Chondrocyte (in vitro differentiated cells): ENCODE measurements around the gene AMPD2. TPM values are rescaled to one million over a fixed set of nuclear protein-coding genes. Genes with fewer than 3 reads are reported as not detected.
"Not testable (repeated sequence)": the region's sequence is repeated elsewhere in the genome, so short reads cannot be mapped to it uniquely, and the experiment has no call there.

ENCODE experiments used
- DNase-seq: peaks from one replicate; pipeline ENCODE4 v3.0.0; 2021; ENCODE audit warnings: mixed read lengths, low spot score
- H3K27ac Mint-ChIP-seq: one replicate; pipeline ENCODE4 v1.8.0; 2021; ENCODE audit warnings: mild to moderate bottlenecking, moderate library complexity, mixed read lengths; ENCODE audit not compliant: unreplicated experiment
- H3K27me3 Mint-ChIP-seq: 2 replicates; pipeline ENCODE4 v1.8.0; 2021; ENCODE audit warnings: low read depth, mixed read lengths
- H3K36me3 Mint-ChIP-seq: 2 replicates; pipeline ENCODE4 v1.8.0; 2021; ENCODE audit warnings: low read depth, mixed read lengths
- H3K4me1 Mint-ChIP-seq: 2 replicates; pipeline ENCODE4 v1.8.0; 2021; ENCODE audit warnings: low read depth, mild to moderate bottlenecking, mixed read lengths
- H3K4me3 Mint-ChIP-seq: one replicate; pipeline ENCODE4 v1.8.0; 2021; ENCODE audit warnings: mild to moderate bottlenecking, moderate library complexity, mixed read lengths; ENCODE audit not compliant: unreplicated experiment
- H3K9me3 Mint-ChIP-seq: 2 replicates; pipeline ENCODE4 v1.8.0; 2021; ENCODE audit warnings: low read depth, mixed read lengths
- total RNA-seq: library from RNA; stranded (reverse); gene quantifications from 3 replicates; pipeline ENCODE4 v1.2.1, GENCODE V29; 2021
- TF ChIP-seq, protein P1 (sequence below): fragments of 200-600 bp; sonication (generic); IDR thresholded peaks from 2 replicates; pipeline ENCODE4 v1.5.0; 2021; ENCODE audit warnings: antibody characterized with exemption, mild to moderate bottlenecking, moderate library complexity

Gene AMPD2
- total RNA-seq, 1 donor from 2014 or later = 74.2 TPM

DNA sequence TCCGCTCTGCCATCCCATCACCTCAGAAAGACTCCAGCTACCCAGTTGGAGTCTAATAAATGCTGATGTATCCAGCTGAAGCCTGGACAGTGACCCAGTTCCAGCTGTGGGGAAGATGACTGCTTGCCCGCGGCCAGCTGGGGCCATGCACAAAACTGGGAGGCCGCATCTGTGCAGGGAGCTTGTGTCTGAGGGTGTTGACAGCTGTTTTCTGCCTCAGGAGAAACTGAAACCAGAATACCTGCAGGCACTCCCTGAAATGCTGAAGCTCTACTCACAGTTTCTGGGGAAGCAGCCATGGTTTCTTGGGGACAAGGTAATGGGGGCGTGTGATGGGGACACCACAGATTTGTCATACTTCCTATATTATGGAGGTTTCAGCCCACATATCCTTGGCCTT, 51.4 kb downstream of the AMPD2 start:
- Mint-ChIP-seq H3K27ac (no peak overlapping the region), H3K36me3 (peaks cover 3% of the 10 kb centered on the region), H3K4me3 (no peak overlapping the region), H3K27me3 (no peaks in the 10 kb centered on the region), H3K4me1 (peaks cover 9% of the 10 kb centered on the region), H3K9me3 (no peaks in the 10 kb centered on the region)
- TF ChIP-seq, protein P1, sequence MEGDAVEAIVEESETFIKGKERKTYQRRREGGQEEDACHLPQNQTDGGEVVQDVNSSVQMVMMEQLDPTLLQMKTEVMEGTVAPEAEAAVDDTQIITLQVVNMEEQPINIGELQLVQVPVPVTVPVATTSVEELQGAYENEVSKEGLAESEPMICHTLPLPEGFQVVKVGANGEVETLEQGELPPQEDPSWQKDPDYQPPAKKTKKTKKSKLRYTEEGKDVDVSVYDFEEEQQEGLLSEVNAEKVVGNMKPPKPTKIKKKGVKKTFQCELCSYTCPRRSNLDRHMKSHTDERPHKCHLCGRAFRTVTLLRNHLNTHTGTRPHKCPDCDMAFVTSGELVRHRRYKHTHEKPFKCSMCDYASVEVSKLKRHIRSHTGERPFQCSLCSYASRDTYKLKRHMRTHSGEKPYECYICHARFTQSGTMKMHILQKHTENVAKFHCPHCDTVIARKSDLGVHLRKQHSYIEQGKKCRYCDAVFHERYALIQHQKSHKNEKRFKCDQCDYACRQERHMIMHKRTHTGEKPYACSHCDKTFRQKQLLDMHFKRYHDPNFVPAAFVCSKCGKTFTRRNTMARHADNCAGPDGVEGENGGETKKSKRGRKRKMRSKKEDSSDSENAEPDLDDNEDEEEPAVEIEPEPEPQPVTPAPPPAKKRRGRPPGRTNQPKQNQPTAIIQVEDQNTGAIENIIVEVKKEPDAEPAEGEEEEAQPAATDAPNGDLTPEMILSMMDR = no peak
- DNase-seq = no peak

DNA sequence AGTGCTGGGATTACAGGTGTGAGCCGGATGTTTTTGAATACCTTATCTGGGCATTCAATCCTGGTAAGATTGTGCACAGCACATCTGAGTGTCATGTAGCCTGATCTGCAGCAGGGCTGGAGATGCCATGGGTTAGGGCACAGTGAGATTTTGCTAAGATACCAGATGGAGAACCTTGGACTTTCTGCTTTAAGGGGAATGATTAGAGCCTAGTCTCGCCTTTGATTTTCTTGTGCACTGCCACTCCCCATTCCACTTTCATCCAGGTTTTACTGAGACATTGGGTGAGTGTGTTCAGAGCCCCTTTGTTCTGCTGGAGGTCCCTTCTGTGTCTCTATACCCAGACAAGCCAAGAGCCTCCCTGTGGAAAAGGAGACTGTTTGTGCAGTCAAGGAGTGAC, 54.2 kb downstream of the AMPD2 start:
- DNase-seq, H3K9me3 Mint-ChIP-seq, H3K4me1 Mint-ChIP-seq, H3K36me3 Mint-ChIP-seq, H3K27me3 Mint-ChIP-seq, H3K4me3 Mint-ChIP-seq, H3K27ac Mint-ChIP-seq: not testable (repeated sequence)

DNA sequence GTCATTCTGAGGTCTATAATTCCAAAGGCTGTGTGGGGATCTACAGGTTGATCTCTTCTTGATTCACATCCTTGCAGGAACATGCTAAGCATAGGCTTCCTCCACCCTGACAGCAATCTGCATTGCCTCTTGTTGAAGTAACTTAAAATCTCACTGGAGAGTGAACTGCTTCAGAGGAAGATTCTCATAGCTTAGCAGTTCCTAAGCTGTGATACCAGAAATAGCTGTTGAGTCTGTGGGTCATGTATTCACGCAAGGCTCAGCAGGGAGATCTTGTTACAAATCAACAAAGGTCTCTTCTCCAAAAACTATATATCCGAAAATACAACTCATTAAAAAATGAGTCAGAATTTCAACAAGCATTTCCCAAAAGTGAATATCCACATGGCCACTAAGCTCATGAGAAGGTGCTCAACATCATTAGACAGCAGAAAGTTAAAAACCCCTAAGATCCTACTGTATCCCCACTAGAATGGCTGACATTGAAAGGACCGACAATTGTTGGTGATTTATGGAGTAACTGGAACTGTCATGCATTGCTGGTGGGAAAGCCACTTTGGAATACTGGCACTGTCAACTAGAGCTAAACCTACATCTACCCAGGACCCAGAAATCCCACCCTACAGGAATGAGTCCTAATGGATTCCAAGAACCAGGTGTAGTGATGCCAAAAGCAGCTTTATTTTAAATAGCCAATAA, 57.2 kb downstream of the AMPD2 start:
- H3K36me3 Mint-ChIP-seq, H3K9me3 Mint-ChIP-seq, H3K4me3 Mint-ChIP-seq, H3K27ac Mint-ChIP-seq, H3K4me1 Mint-ChIP-seq, DNase-seq, H3K27me3 Mint-ChIP-seq: not testable (repeated sequence)

DNA sequence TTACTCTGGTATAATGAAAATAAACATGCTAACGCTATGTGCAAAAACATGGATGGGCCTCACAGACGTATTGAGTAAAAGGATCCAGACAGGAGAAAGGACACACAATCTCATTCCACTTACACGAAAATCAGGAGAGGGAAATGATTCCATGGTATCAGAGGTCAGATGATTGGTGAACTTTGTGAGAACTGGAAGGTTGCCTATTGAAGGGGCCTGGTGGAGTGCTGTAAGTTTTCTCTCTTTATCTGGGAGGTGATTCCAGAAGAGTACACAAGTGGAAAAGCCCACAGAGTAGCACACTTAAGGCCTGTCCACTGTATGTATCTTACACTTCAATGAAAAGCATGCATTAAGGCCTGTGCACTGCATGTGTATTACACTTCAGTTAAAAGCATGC, 57.8 kb downstream of the AMPD2 start:
- Mint-ChIP-seq H3K4me3 (no peak overlapping the region), H3K4me1 (peaks cover 5% of the 10 kb centered on the region), H3K9me3 (no peaks in the 10 kb centered on the region), H3K27me3 (no peaks in the 10 kb centered on the region), H3K36me3 (peaks cover 1% of the 10 kb centered on the region), H3K27ac (no peak overlapping the region)
- no peak for DNase-seq
- TF ChIP-seq, protein P1 = no peak

DNA sequence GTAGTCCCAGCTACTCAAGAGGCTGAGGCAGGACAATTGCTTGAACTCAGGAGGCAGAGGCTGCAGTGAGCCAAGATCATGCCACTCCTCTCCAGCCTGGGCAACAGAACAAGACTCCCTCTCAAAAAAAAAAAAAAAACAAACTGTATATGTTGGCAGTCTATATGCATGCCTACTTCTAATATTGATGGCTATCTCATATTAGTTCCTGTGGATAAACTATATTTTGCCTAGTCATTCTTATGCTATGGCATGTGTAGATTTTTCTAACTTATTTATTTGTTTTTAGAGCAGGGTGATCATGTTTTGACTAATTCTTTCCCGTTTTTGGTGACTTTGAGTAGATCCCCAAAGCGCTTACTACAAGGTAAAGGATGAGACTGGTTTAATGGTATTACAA, 59.0 kb downstream of the AMPD2 start:
- H3K4me3 Mint-ChIP-seq, H3K27me3 Mint-ChIP-seq, H3K36me3 Mint-ChIP-seq, H3K4me1 Mint-ChIP-seq, H3K9me3 Mint-ChIP-seq, DNase-seq, H3K27ac Mint-ChIP-seq: not testable (repeated sequence)

Other genes starting within 250 kb of the AMPD2 start
- 84.1 to 107 TPM (median 107 TPM) in 3 replicates for gene SORT1, start 221.9 kb upstream of the AMPD2 start, total RNA-seq
- 80.2 to 90.5 TPM (median 84.3 TPM) in 3 replicates for gene PSMA5, start 193.4 kb upstream of the AMPD2 start, total RNA-seq
- gene SYPL2, start 153.3 kb upstream of the AMPD2 start, total RNA-seq = 0.75 to 1.3 TPM (median 1.1 TPM) in 3 replicates
- gene ATXN7L2, start 135.9 kb upstream of the AMPD2 start, total RNA-seq = 3.6 to 4.3 TPM (median 4.3 TPM) in 3 replicates
- 10.2 to 10.8 TPM (median 10.7 TPM) in 3 replicates for gene CYB561D1, start 125.7 kb upstream of the AMPD2 start, total RNA-seq
- 3.1 to 4.6 TPM (median 4.5 TPM) in 3 replicates for gene AMIGO1, start 110.1 kb upstream of the AMPD2 start, total RNA-seq
- gene GPR61, start 80.0 kb upstream of the AMPD2 start, total RNA-seq = not detected in 3 replicates
- gene GNAI3, start 71.2 kb upstream of the AMPD2 start, total RNA-seq = 10.7 to 11.3 TPM (median 10.8 TPM) in 3 replicates
- not detected in 3 replicates for gene GNAT2, start 221 bp upstream of the AMPD2 start, total RNA-seq
- gene GSTM4, start 36.3 kb downstream of the AMPD2 start, total RNA-seq = 14.5 to 20.8 TPM (median 14.8 TPM) in 3 replicates
- 24.6 to 41.3 TPM (median 25.8 TPM) in 3 replicates for gene GSTM2, start 48.2 kb downstream of the AMPD2 start, total RNA-seq
- gene GSTM1, start 68.0 kb downstream of the AMPD2 start, total RNA-seq = 8.9 to 17.8 TPM (median 17.8 TPM) in 3 replicates
- gene GSTM5, start 92.4 kb downstream of the AMPD2 start, total RNA-seq = not detected in 3 replicates
- 51.2 to 63.8 TPM (median 61.5 TPM) in 3 replicates for gene GSTM3, start 121.2 kb downstream of the AMPD2 start, total RNA-seq
- not detected in 3 replicates for gene EPS8L3, start 144.1 kb downstream of the AMPD2 start, total RNA-seq